ENCODE data around the gene EREG. TPM values are rescaled to one million over a fixed set of nuclear protein-coding genes. Genes with fewer than 3 reads are reported as not detected.

The EREG gene, protein sequence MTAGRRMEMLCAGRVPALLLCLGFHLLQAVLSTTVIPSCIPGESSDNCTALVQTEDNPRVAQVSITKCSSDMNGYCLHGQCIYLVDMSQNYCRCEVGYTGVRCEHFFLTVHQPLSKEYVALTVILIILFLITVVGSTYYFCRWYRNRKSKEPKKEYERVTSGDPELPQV
- total RNA-seq, result 26.4 and 160 TPM in 2 replicates

DNA sequence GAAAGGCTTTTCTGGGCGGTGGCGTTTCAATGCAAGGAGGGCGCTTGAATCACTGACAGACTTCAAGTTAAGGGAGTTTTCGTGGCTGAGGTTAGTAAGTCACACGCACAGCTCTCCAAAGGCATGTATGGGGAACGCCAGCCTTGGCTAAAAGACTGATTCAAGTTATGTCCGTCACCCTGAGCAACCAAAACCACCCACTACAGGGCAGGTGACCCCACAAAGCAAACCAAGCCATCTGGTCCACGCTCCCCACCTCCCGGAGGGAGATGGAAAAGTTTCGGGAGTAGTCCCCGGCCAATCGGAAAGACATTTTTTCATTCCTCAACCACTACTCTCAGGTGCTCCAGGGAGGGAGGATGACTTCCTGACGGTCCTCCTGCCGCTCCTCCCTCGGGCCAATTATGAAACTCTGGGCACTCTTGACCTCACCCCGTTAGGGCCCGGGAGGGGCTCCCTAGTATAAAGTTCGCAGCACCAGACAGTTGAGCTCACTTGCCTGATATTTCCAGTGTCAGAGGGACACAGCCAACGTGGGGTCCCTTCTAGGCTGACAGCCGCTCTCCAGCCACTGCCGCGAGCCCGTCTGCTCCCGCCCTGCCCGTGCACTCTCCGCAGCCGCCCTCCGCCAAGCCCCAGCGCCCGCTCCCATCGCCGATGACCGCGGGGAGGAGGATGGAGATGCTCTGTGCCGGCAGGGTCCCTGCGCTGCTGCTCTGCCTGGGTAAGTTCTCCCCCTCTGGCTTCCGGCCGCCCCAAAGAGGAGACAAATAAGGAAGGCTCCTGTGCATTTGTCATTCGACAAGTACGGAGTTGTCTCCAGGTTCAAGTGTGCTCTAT is at the start of gene EREG:
TSS of gene EREG (plus strand) at position 494 of the 840 bp plus-strand sequence. CDS start at position 658, 164 bp downstream.

Other genes with a start within 250 kb of the EREG start
- gene MTHFD2L, start 207.0 kb upstream of the EREG start, total RNA-seq, result 27.1 and 47.8 TPM in 2 replicates
- 103 and 116 TPM in 2 replicates for gene EPGN, start 56.7 kb upstream of the EREG start, total RNA-seq
- gene AREG, start 80.0 kb downstream of the EREG start, total RNA-seq, result 576 and 714 TPM in 2 replicates